Mesodermal cell (in vitro differentiated cells): Measurements from ENCODE around the gene HES2.
"Not testable (repeated sequence)": the region's sequence is repeated elsewhere in the genome, so short reads cannot be mapped to it uniquely, and the experiment has no call there.

Source experiments
- H3K27ac ChIP-seq: 2 replicates; pipeline ENCODE4 v1.7.0; 2013; ENCODE audit warnings: mild to moderate bottlenecking, low read depth, low read length, moderate library complexity; ENCODE audit not compliant: severe bottlenecking
- H3K36me3 ChIP-seq: 2 replicates; pipeline ENCODE4 v1.7.1; 2013; ENCODE audit warnings: mild to moderate bottlenecking, low read length, moderate library complexity; ENCODE audit not compliant: control insufficient read depth, insufficient read depth
- H3K4me1 ChIP-seq: one replicate; pipeline ENCODE4 v1.7.1; 2013; ENCODE audit warnings: mild to moderate bottlenecking, low read length; ENCODE audit not compliant: insufficient read depth, control insufficient read depth, poor library complexity, severe bottlenecking
- H3K4me3 ChIP-seq: 2 replicates; pipeline ENCODE4 v1.7.0; 2013; ENCODE audit warnings: low read length, control low read depth, mild to moderate bottlenecking; ENCODE audit not compliant: insufficient read depth, poor library complexity, severe bottlenecking; ENCODE audit errors: extremely low read depth
- H3K9me3 ChIP-seq: 2 replicates; pipeline ENCODE4 v1.7.1; 2013; ENCODE audit warnings: mild to moderate bottlenecking, low read length, moderate library complexity; ENCODE audit not compliant: control insufficient read depth
- WGBS, 2 experiments: methylation state at CpG; one replicate each; pipeline ENCODE4 v1.1.5; 2013; ENCODE audit warnings: missing lambda C conversion rate in 2 of 2; ENCODE audit not compliant: insufficient coverage in 2 of 2; 5-methylcytosine and 5-hydroxymethylcytosine counted together

HES2 gene

GRCh38 chr1:6434186-6434585 lies 14.5 kb upstream of the HES2 start:
- Histone ChIP-seq H3K27ac (no peak overlapping the region), H3K4me1 (peaks cover 6% of the 10 kb centered on the region), H3K36me3 (no peaks in the 10 kb centered on the region), H3K9me3 (no peaks in the 10 kb centered on the region), H3K4me3 (no peak overlapping the region)
- 82 to 84% methylated on average over 3 of the region's 5 CpGs for WGBS, 2 experiments

- WGBS, 2 experiments: 65 to 74% methylated on average over 5 to 7 of the region's 13 CpGs
- not testable (repeated sequence) for H3K27ac ChIP-seq, H3K4me3 ChIP-seq, H3K36me3 ChIP-seq, H3K9me3 ChIP-seq, H3K4me1 ChIP-seq
Measured at GRCh38 chr1:6431645-6432579, 12.2 kb upstream of the HES2 start.

- WGBS, 2 experiments: 59 to 63% methylated on average over 8 to 13 of the region's 19 CpGs
- not testable (repeated sequence) for H3K36me3 ChIP-seq, H3K4me3 ChIP-seq, H3K9me3 ChIP-seq, H3K27ac ChIP-seq, H3K4me1 ChIP-seq
Measured at GRCh38 chr1:6429660-6430411, 10.1 kb upstream of the HES2 start.

GRCh38 chr1:6428453-6428852 lies 8.7 kb upstream of the HES2 start:
- H3K36me3 ChIP-seq, H3K4me1 ChIP-seq, H3K4me3 ChIP-seq, H3K9me3 ChIP-seq, H3K27ac ChIP-seq: not testable (repeated sequence)
- 56 to 68% methylated on average over 3 to 4 of the region's 6 CpGs for WGBS, 2 experiments

- 86% methylated on average over 15 to 22 of the region's 26 CpGs for WGBS, 2 experiments
- Histone ChIP-seq H3K4me3 (no peak overlapping the region), H3K4me1 (peaks cover 6% of the 10 kb centered on the region), H3K36me3 (no peaks in the 10 kb centered on the region), H3K27ac (no peak overlapping the region), H3K9me3 (no peaks in the 10 kb centered on the region)
Measured at GRCh38 chr1:6427441-6428390, 8.0 kb upstream of the HES2 start.

- Histone ChIP-seq H3K9me3 (no peaks in the 10 kb centered on the region), H3K4me1 (peaks cover 6% of the 10 kb centered on the region), H3K36me3 (no peaks in the 10 kb centered on the region), H3K4me3 (no peak overlapping the region), H3K27ac (no peak overlapping the region)
- 91 to 94% methylated on average over 7 to 8 of the region's 10 CpGs for WGBS, 2 experiments
Measured at GRCh38 chr1:6426972-6427350, 7.2 kb upstream of the HES2 start.

- Histone ChIP-seq H3K9me3 (no peaks in the 10 kb centered on the region), H3K4me1 (peaks cover 6% of the 10 kb centered on the region), H3K4me3 (no peak overlapping the region), H3K27ac (no peak overlapping the region), H3K36me3 (no peaks in the 10 kb centered on the region)
- WGBS, 2 experiments: 94 to 99% methylated on average over 7 to 9 of the region's 9 CpGs
Measured at GRCh38 chr1:6426277-6426971, 6.7 kb upstream of the HES2 start.

GRCh38 chr1:6425658-6426057 lies 5.9 kb upstream of the HES2 start:
- Histone ChIP-seq H3K36me3 (no peaks in the 10 kb centered on the region), H3K9me3 (no peaks in the 10 kb centered on the region), H3K4me3 (no peak overlapping the region), H3K4me1 (peaks cover 8% of the 10 kb centered on the region), H3K27ac (no peak overlapping the region)
- 89 to 91% methylated on average over 5 to 6 of the region's 6 CpGs for WGBS, 2 experiments

- no peaks in the 10 kb centered on the region for H3K36me3 ChIP-seq
- H3K9me3 ChIP-seq: no peaks in the 10 kb centered on the region
- no peak within 1 kb of the TSS for H3K4me3 ChIP-seq
- no peak within 1 kb of the TSS for H3K27ac ChIP-seq
- H3K4me1 ChIP-seq: peaks cover 12% of the 10 kb centered on the region
- 12 to 13% methylated on average over 72 to 98 of the region's 99 CpGs for WGBS, 2 experiments
Measured at GRCh38 chr1:6424619-6425593, 5.2 kb upstream of the HES2 start, which contains the start of gene ESPN. Gene ESPN (plus strand): TSS chr1:6424776. CDS start chr1:6424956, 180 bp downstream.
